GM12865 (cell line): ENCODE measurements around the gene B3GNT5.

Source experiments
- DNase-seq: peaks from one replicate; pipeline ENCODE4 v3.0.0; 2010; ENCODE audit warnings: low read depth
- H3K4me3 ChIP-seq: 2 replicates; pipeline ENCODE4 v1.5.1; 2011; ENCODE audit warnings: mild to moderate bottlenecking, low read depth, low read length, control low read depth
- CTCF ChIP-seq: IDR thresholded peaks from 2 replicates; pipeline ENCODE4 v1.5.1; 2011; ENCODE audit warnings: low read length, control low read depth, low read depth, inconsistent platforms; ENCODE audit not compliant: insufficient read depth; ENCODE audit errors: missing control alignments

B3GNT5 gene

GRCh38 chr3:183269345-183269744 is 16.3 kb downstream of the B3GNT5 start:
- no peak for DNase-seq
- H3K4me3 ChIP-seq, result no peak overlapping the region
- TF ChIP-seq CTCF, result no peak

GRCh38 chr3:183270344-183270743 is 17.3 kb downstream of the B3GNT5 start:
- no peak for TF ChIP-seq CTCF
- no peak overlapping the region for H3K4me3 ChIP-seq
- no peak for DNase-seq

GRCh38 chr3:183272142-183272541 is 19.1 kb downstream of the B3GNT5 start:
- no peak for DNase-seq
- H3K4me3 ChIP-seq, result no peak overlapping the region
- TF ChIP-seq CTCF, result no peak

- TF ChIP-seq CTCF, result no peak
- H3K4me3 ChIP-seq, result no peak overlapping the region
- no peak for DNase-seq
These were observed 19.7 kb downstream of the B3GNT5 start for GRCh38 chr3:183272791-183273190.

GRCh38 chr3:183274609-183275008 is 21.6 kb downstream of the B3GNT5 start:
- no peak for TF ChIP-seq CTCF
- DNase-seq, result no peak
- H3K4me3 ChIP-seq, result no peak overlapping the region

- no peak for TF ChIP-seq CTCF
- no peak overlapping the region for H3K4me3 ChIP-seq
- no peak for DNase-seq
These were observed 22.4 kb downstream of the B3GNT5 start for GRCh38 chr3:183275418-183275817.

- no peak for DNase-seq
- H3K4me3 ChIP-seq, result no peak overlapping the region
- TF ChIP-seq CTCF, result no peak
These were observed 22.9 kb downstream of the B3GNT5 start for GRCh38 chr3:183275937-183276336.
